Activated CD8-positive, alpha-beta memory T cell treated with anti-CD3 and anti-CD28 coated beads, Interleukin-2, amount 50 U/mL, for 24 hours (primary cell): Measurements from ENCODE around the gene BRSK2.

Source experiments
- DNase-seq: peaks from one replicate; pipeline ENCODE4 v3.0.0-alpha.2; 2020; ENCODE audit errors: extremely low read depth

The BRSK2 gene

GRCh38 chr11:1481861-1482441 is 92.2 kb downstream of the BRSK2 start:
- no peak for DNase-seq

DNA sequence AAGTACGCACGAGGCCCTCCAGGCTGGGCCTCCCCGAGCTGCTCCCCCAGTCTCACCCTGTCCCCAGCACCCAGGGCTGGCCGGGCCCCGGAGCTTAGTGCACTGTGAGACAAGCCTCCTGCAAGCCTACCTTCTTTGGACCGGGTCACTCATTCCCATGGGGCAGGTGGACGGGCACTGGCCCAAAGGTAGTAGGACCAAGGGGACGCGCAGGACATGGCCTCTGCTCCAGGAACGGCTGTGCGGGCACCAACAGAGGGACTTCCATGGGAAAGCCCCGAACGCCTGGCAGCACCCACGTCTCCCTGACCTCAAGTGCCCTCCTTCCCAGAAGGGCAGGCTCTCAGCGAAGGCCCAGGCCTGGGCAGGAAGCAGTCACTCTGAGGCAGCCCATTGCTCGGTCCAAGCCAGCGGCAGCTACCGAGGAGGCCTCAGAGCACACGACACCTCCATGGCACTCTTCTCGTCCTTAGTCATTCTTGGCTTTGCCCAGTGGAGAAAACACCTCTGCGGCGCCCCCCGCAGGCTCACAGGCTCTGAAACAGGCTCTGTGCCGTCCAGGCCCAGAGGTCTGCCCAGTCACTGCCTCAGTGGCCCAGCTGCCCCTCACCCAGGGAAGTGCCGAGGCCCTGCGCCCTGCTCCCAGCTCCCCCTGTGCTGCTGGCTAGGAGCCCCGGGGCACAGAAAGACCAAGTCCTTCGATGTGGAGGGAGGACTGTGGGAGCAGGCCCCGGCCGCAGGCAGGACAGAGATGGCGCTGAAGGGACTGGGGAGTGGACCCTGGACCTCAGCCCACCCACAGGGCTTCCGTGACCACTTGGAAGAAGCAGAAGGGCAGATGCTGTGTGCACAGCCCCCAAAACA is 93.1 kb downstream of the BRSK2 start:
- DNase-seq = no peak

DNA sequence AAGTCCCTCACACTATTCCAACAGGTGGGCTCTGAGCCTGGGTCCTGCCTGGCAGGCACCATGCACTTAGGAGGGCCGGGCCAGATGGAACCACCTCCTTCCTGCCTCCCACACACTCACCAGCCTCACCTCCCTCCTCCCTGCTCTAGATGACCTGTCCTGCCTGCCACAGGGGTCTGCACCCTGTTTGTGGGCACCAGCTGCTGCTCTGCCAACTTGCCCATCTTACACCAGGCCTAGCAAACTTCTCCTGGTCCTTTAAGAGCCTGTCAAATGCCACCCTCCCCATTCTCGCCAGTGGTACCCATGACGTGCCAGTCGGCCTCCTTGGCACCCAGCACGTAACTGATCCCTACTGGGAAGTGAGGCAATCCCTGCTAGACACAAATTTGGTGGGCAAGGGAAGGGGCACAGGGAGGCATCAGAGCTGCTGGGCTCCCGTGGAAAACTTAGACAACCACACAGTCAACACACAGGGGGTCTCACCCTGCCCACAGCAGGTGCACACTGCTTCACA is 93.8 kb downstream of the BRSK2 start:
- DNase-seq = no peak

- no peak for DNase-seq
These were observed 94.4 kb downstream of the BRSK2 start for GRCh38 chr11:1484061-1484671.

GRCh38 chr11:1484695-1485503 is 95.2 kb downstream of the BRSK2 start:
- no peak for DNase-seq

- no peak for DNase-seq
These were observed 95.8 kb downstream of the BRSK2 start for GRCh38 chr11:1485504-1485885.

- DNase-seq = no peak
These were observed 96.5 kb downstream of the BRSK2 start, which contains the start of gene MOB2 for GRCh38 chr11:1486054-1486825. Gene MOB2, minus strand, starts transcription at chr11:1486779. Its CDS starts 223 bp downstream, at chr11:1486556.

GRCh38 chr11:1487091-1487850 is 97.5 kb downstream of the BRSK2 start:
- no peak for DNase-seq

GRCh38 chr11:1487851-1488574 is 98.3 kb downstream of the BRSK2 start:
- no peak for DNase-seq

DNA sequence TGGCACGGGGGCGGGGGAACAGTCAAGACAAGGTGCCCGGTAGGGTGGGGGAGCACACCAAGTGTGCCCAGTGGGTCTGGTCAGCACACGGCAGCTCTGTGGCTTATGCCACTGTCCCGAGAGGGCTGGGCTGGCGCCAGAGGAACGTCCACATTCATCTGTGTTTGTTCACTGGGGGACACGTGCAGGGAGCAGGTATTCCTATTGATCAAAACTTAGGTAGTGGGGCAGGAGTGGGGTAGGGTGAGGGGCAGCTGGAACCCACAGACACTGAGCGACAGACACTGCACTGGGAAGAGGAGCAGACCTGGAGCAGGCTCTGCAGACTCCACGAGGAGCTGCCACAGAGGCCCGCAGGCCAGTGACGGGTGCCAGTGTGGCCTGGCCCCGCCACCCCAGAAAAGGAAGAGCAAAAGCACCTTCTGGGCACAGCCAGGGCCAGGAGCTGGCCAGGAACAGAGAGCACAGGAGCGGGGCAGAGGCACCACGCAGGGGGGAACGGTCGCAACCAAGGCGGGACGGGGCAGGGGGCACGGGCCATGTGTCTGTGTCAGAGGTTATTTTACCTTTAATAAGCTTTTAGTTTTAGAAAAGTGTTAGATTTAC is 98.9 kb downstream of the BRSK2 start:
- no peak for DNase-seq

GRCh38 chr11:1490651-1491050 is 100.9 kb downstream of the BRSK2 start:
- DNase-seq = no peak

DNA sequence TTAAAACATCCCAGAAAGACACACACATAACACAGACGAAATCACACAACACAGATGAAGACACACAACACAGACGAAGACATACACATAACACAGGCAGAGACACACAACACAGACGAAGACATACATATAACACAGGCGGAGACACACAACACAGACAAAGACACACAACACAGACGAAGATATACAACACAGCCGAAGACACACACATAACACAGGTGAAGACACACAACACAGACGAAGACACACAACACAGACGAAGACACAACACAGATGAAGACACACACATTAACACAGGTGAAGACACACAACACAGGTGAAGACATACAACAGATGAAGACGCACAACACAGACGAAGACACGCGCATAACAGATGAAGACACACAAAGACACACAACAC is 101.6 kb downstream of the BRSK2 start:
- DNase-seq = no peak

DNA sequence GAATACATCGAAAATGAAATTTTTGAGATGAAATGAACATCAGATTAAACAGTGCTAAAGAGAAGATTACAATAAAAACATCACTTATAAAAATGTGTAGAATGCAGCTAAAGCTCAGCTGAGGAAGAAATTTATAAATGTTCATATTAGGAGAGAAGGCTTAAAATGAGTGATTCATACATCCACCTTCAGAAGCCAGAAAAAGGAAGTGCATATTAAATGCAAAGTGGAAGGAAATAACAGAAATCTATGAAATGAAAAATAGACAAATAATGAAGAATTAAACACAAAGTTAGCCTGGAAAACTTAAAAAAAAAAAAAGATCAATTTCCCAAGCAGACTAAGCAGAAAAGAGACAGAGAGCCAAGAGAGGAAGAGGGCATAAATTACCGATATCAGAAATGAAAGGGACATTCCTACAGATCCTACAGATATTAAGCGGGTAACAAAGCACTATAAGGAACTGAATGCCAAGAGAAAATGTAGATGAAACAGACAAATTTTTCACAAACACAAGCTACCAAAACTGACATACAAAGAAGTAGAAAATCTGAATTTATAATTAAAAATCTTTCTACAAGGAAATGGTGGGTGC is 104.0 kb downstream of the BRSK2 start:
- DNase-seq = no peak

DNA sequence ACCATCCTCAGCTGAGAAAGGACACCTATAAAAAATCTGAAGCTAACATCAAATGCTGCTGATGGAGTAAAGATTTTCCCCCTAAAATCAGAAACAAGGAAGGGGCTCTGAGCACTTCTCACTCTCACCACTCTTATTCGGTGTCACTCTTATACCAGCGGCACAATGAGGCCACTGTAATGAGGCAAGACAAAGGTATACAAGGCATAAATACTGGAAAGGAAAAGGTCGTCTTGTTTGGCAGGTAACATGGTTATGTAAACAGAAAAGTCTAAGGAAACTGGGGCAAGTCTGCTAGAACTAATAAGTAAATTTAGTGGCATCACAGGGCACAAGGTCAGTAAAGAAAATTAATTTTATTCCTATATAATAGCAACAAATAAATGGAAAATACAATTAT is 104.9 kb downstream of the BRSK2 start:
- DNase-seq = no peak

GRCh38 chr11:1496091-1496760 is 106.5 kb downstream of the BRSK2 start:
- DNase-seq = no peak

DNA sequence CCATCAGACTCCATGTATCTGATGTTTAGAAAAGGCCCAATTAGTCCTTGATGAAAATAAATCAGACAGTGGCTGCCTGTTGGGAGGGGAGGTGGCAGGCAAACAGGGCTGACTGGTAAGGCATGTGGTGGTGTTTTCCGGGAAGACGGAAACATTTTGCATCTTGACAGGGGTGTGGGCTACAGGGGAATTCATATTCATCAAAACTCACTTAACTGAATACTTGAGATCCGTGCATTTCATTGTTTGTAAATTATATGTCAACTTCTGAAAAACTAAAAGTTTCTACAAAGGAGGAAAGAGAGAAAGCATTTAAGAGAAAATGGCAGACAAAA is 107.0 kb downstream of the BRSK2 start:
- DNase-seq = no peak

DNA sequence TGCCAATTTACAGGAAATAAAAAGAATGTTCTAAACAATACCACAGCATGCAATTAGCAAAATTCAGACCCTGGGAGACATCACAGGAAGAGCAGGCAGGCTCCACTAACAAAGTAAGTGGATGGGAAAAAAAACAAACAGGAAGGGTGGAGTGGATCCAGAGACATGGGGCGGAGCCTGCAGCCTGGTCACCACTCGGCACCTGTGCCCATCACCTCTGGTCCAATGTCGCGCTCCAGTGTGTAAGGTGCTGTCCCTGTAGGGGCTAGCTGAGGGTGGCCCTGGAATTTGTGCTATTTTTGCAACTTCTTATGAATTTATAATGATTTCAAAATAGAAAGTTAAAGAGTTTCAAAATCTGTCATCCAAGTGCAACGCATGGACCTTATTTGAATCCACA is 107.9 kb downstream of the BRSK2 start:
- DNase-seq = no peak

GRCh38 chr11:1498262-1498661 is 108.5 kb downstream of the BRSK2 start:
- no peak for DNase-seq
